Activated T-cell treated with anti-CD3 and anti-CD28 coated beads, Interleukin-2, amount 50 U/mL, for 24 hours (primary cell): ENCODE data around the gene FAXC.

Experiments
- DNase-seq: peaks from one replicate; pipeline ENCODE4 v3.0.0-alpha.2; 2020
- H3K27ac Mint-ChIP-seq: 2 replicates; pipeline ENCODE4 v1.8.0; 2020; ENCODE audit warnings: mild to moderate bottlenecking, mixed read lengths
- H3K27me3 Mint-ChIP-seq: 2 replicates; pipeline ENCODE4 v1.8.0; 2020; ENCODE audit warnings: mixed read lengths
- H3K36me3 Mint-ChIP-seq: 2 replicates; pipeline ENCODE4 v1.8.0; 2020; ENCODE audit warnings: low read depth, mixed read lengths
- H3K4me1 Mint-ChIP-seq: 2 replicates; pipeline ENCODE4 v1.8.0; 2020; ENCODE audit warnings: low read depth, mixed read lengths
- H3K4me3 Mint-ChIP-seq: 2 replicates; pipeline ENCODE4 v1.8.0; 2020; ENCODE audit warnings: mild to moderate bottlenecking, moderate library complexity, mixed read lengths
- H3K9me3 Mint-ChIP-seq: 2 replicates; pipeline ENCODE4 v1.8.0; 2020; ENCODE audit warnings: mixed read lengths

Gene FAXC

GRCh38 chr6:99349171-99350141, at the start of gene FAXC:
Gene FAXC, minus strand, starts transcription at chr6:99349674. Its CDS starts 302 bp downstream, at chr6:99349372.
- Mint-ChIP-seq H3K27me3 (peaks cover 81% of the 10 kb centered on the region), H3K36me3 (no peaks in the 10 kb centered on the region), H3K4me3 (peak within 1 kb of the TSS; percentile 43), H3K9me3 (no peaks in the 10 kb centered on the region), H3K27ac (no peak within 1 kb of the TSS), H3K4me1 (peaks cover 7% of the 10 kb centered on the region)
- no peak for DNase-seq

GRCh38 chr6:99397287-99397686, 47.8 kb upstream of the FAXC start:
- Mint-ChIP-seq H3K4me1 (peaks cover 16% of the 10 kb centered on the region), H3K4me3 (no peak overlapping the region), H3K27me3 (no peaks in the 10 kb centered on the region), H3K9me3 (no peaks in the 10 kb centered on the region), H3K27ac (no peak overlapping the region), H3K36me3 (peaks cover 64% of the 10 kb centered on the region)
- no peak for DNase-seq

- peaks cover 37% of the 10 kb centered on the region for H3K36me3 Mint-ChIP-seq
Observed at GRCh38 chr6:99393698-99394531, 44.4 kb upstream of the FAXC start, which contains the start of gene COQ3. Gene COQ3, minus strand, starts transcription at chr6:99394195. Its CDS starts 16 bp downstream, at chr6:99394179.

GRCh38 chr6:99393366-99393697, 43.9 kb upstream of the FAXC start:
- Mint-ChIP-seq H3K27me3 (no peaks in the 10 kb centered on the region), H3K36me3 (peaks cover 31% of the 10 kb centered on the region), H3K4me3 (peak overlapping the region; percentile 97), H3K9me3 (no peaks in the 10 kb centered on the region), H3K27ac (peak overlapping the region; percentile 96), H3K4me1 (peaks cover 21% of the 10 kb centered on the region)
- no peak for DNase-seq

More at GRCh38 chr6:99393698-99394531, 44.4 kb upstream of the FAXC start, which contains the start of gene COQ3:
- Mint-ChIP-seq H3K27ac (peak within 1 kb of the TSS; percentile 96), H3K4me3 (peak within 1 kb of the TSS; percentile 97), H3K4me1 (peaks cover 21% of the 10 kb centered on the region), H3K9me3 (no peaks in the 10 kb centered on the region), H3K27me3 (no peaks in the 10 kb centered on the region)
- DNase-seq = peak; percentile 83

- Mint-ChIP-seq H3K27ac (no peak overlapping the region), H3K4me3 (no peak overlapping the region), H3K4me1 (peaks cover 23% of the 10 kb centered on the region), H3K36me3 (peaks cover 12% of the 10 kb centered on the region), H3K27me3 (no peaks in the 10 kb centered on the region), H3K9me3 (no peaks in the 10 kb centered on the region)
- no peak for DNase-seq
Observed at GRCh38 chr6:99390896-99391295, 41.4 kb upstream of the FAXC start.

GRCh38 chr6:99384507-99384906, 35.0 kb upstream of the FAXC start:
- no peak overlapping the region for H3K4me3 Mint-ChIP-seq
- peaks cover 9% of the 10 kb centered on the region for H3K36me3 Mint-ChIP-seq

GRCh38 chr6:99378636-99379035, 29.2 kb upstream of the FAXC start:
- peaks cover 3% of the 10 kb centered on the region for H3K4me1 Mint-ChIP-seq
- H3K9me3 Mint-ChIP-seq = no peaks in the 10 kb centered on the region
- H3K36me3 Mint-ChIP-seq = peaks cover 21% of the 10 kb centered on the region
- no peak overlapping the region for H3K27ac Mint-ChIP-seq
- DNase-seq = no peak
- H3K4me3 Mint-ChIP-seq = no peak overlapping the region
- H3K27me3 Mint-ChIP-seq = no peaks in the 10 kb centered on the region

More at GRCh38 chr6:99384507-99384906, 35.0 kb upstream of the FAXC start:
- Mint-ChIP-seq H3K9me3 (no peaks in the 10 kb centered on the region), H3K27ac (no peak overlapping the region), H3K27me3 (no peaks in the 10 kb centered on the region), H3K4me1 (peaks cover 2% of the 10 kb centered on the region)
- no peak for DNase-seq

GRCh38 chr6:99369533-99369932, 20.1 kb upstream of the FAXC start:
- Mint-ChIP-seq H3K27me3 (no peaks in the 10 kb centered on the region), H3K36me3 (peaks cover 19% of the 10 kb centered on the region), H3K4me3 (no peak overlapping the region), H3K27ac (no peak overlapping the region), H3K4me1 (peaks cover under 1% of the 10 kb centered on the region), H3K9me3 (no peaks in the 10 kb centered on the region)
- DNase-seq = no peak

GRCh38 chr6:99366852-99367251, 17.4 kb upstream of the FAXC start:
- peaks cover under 1% of the 10 kb centered on the region for H3K27me3 Mint-ChIP-seq

GRCh38 chr6:99364026-99364425, 14.6 kb upstream of the FAXC start:
- H3K9me3 Mint-ChIP-seq = no peaks in the 10 kb centered on the region
- H3K4me1 Mint-ChIP-seq = peaks cover 23% of the 10 kb centered on the region
- H3K36me3 Mint-ChIP-seq = peaks cover 2% of the 10 kb centered on the region
- H3K27ac Mint-ChIP-seq = peak overlapping the region; percentile 77
- H3K4me3 Mint-ChIP-seq = no peak overlapping the region
- DNase-seq = no peak
- peaks cover 27% of the 10 kb centered on the region for H3K27me3 Mint-ChIP-seq

More at GRCh38 chr6:99366852-99367251, 17.4 kb upstream of the FAXC start:
- no peak for DNase-seq
- Mint-ChIP-seq H3K36me3 (peaks cover 13% of the 10 kb centered on the region), H3K27ac (no peak overlapping the region), H3K4me1 (peaks cover 19% of the 10 kb centered on the region), H3K4me3 (no peak overlapping the region), H3K9me3 (no peaks in the 10 kb centered on the region)

GRCh38 chr6:99362678-99363268, 13.3 kb upstream of the FAXC start:
- DNase-seq = no peak
- Mint-ChIP-seq H3K9me3 (no peaks in the 10 kb centered on the region), H3K27me3 (peaks cover 30% of the 10 kb centered on the region), H3K36me3 (no peaks in the 10 kb centered on the region), H3K27ac (peak overlapping the region; percentile 83), H3K4me3 (no peak overlapping the region), H3K4me1 (peaks cover 23% of the 10 kb centered on the region)

- no peak overlapping the region for H3K4me3 Mint-ChIP-seq
- no peaks in the 10 kb centered on the region for H3K36me3 Mint-ChIP-seq
- H3K27me3 Mint-ChIP-seq = peaks cover 52% of the 10 kb centered on the region
- no peaks in the 10 kb centered on the region for H3K9me3 Mint-ChIP-seq
- no peak for DNase-seq
- no peak overlapping the region for H3K27ac Mint-ChIP-seq
- peaks cover 23% of the 10 kb centered on the region for H3K4me1 Mint-ChIP-seq
Observed at GRCh38 chr6:99359800-99360199, 10.3 kb upstream of the FAXC start.

GRCh38 chr6:99356641-99357040, 7.2 kb upstream of the FAXC start:
- DNase-seq = no peak
- peaks cover 75% of the 10 kb centered on the region for H3K27me3 Mint-ChIP-seq
- no peak overlapping the region for H3K4me3 Mint-ChIP-seq
- H3K9me3 Mint-ChIP-seq = no peaks in the 10 kb centered on the region
- peaks cover 2% of the 10 kb centered on the region for H3K4me1 Mint-ChIP-seq
- H3K36me3 Mint-ChIP-seq = no peaks in the 10 kb centered on the region
- H3K27ac Mint-ChIP-seq = no peak overlapping the region

- no peak overlapping the region for H3K27ac Mint-ChIP-seq
- no peak overlapping the region for H3K4me3 Mint-ChIP-seq
- peaks cover 75% of the 10 kb centered on the region for H3K27me3 Mint-ChIP-seq
- no peak for DNase-seq
- no peaks in the 10 kb centered on the region for H3K9me3 Mint-ChIP-seq
- H3K36me3 Mint-ChIP-seq = no peaks in the 10 kb centered on the region
- peaks cover 2% of the 10 kb centered on the region for H3K4me1 Mint-ChIP-seq
Observed at GRCh38 chr6:99354983-99355382, 5.5 kb upstream of the FAXC start.
